ENCODE results near the gene PPP1R13L. TPM values are rescaled to one million over a fixed set of nuclear protein-coding genes. Genes with fewer than 3 reads are reported as not detected.
"Not testable (repeated sequence)": the region's sequence is repeated elsewhere in the genome, so short reads cannot be mapped to it uniquely, and the experiment has no call there.

The PPP1R13L gene
- total RNA-seq, 2 experiments from 2014 or later = 15.2 to 17.8 TPM

GRCh38 chr19:45407585-45407984 lies 2.7 kb upstream of the PPP1R13L start:
- not testable (repeated sequence) for ATAC-seq; H3K27ac Mint-ChIP-seq; DNase-seq; H3K9me3 Mint-ChIP-seq (ENCODE audit: low read depth)
- peaks cover 31% of the 10 kb centered on the region for H3K36me3 Mint-ChIP-seq (ENCODE audit: low read depth)
- H3K4me3 Mint-ChIP-seq = peak overlapping the region; percentile 95
- H3K4me1 Mint-ChIP-seq = peaks cover 34% of the 10 kb centered on the region
- CTCF ChIA-PET = interaction anchor here (0.7 to 2.0 kb wide), 5 partner anchors 69 to 454 kb away, joined by 3 to 10 read pairs (median 3); no protein-coding TSS in a partner anchor
- H3K27me3 Mint-ChIP-seq = peaks cover 21% of the 10 kb centered on the region
- POLR2A ChIA-PET = interaction anchor here (0.6 to 0.8 kb wide), 3 partner anchors 11 to 769 kb away, joined by 3 read pairs; no protein-coding TSS in a partner anchor
- intact Hi-C loops (cut with DNase I, micrococcal nuclease) = loop anchor here (1.0 to 10.0 kb wide), 5 partner anchors 16 to 453 kb away; partner anchors contain the start of genes CLPTM1 (in 1 of the 2), ERCC1 (in 1 of the 2) and PPP1R37 (in 1 of the 2)

DNA sequence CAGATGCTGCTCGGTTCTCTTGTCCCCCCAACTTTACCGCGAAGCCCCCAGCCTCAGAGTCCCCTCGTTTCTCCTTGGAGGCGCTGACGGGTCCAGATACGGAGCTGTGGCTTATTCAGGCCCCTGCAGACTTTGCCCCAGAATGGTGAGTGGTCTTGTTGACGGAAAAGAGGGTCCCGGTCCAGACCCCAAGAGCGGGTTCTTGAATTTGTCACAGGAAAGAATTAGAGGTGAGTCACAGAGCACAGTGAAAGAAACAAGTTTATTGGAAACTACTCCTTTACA lies 2.2 kb upstream of the PPP1R13L start:
- CTCF ChIA-PET = interaction anchor here (0.7 to 2.0 kb wide), 3 partner anchors 72 to 206 kb away, joined by 3 to 10 read pairs (median 6); no protein-coding TSS in a partner anchor
- H3K27ac Mint-ChIP-seq = peak overlapping the region; percentile 73
- H3K4me1 Mint-ChIP-seq = peaks cover 34% of the 10 kb centered on the region
- POLR2A ChIA-PET = no interaction called here
- DNase-seq (no peak), ATAC-seq (no peak)
- H3K9me3 Mint-ChIP-seq (ENCODE audit: low read depth) = no peaks in the 10 kb centered on the region
- peak overlapping the region; percentile 95 for H3K4me3 Mint-ChIP-seq
- H3K27me3 Mint-ChIP-seq = peaks cover 23% of the 10 kb centered on the region
- H3K36me3 Mint-ChIP-seq (ENCODE audit: low read depth) = peaks cover 29% of the 10 kb centered on the region
- intact Hi-C loops (cut with DNase I, micrococcal nuclease) = loop anchor here (1.0 to 10.0 kb wide), 5 partner anchors 16 to 452 kb away; partner anchors contain the start of genes CLPTM1 (in 1 of the 2), ERCC1 (in 1 of the 2) and PPP1R37 (in 1 of the 2)

DNA sequence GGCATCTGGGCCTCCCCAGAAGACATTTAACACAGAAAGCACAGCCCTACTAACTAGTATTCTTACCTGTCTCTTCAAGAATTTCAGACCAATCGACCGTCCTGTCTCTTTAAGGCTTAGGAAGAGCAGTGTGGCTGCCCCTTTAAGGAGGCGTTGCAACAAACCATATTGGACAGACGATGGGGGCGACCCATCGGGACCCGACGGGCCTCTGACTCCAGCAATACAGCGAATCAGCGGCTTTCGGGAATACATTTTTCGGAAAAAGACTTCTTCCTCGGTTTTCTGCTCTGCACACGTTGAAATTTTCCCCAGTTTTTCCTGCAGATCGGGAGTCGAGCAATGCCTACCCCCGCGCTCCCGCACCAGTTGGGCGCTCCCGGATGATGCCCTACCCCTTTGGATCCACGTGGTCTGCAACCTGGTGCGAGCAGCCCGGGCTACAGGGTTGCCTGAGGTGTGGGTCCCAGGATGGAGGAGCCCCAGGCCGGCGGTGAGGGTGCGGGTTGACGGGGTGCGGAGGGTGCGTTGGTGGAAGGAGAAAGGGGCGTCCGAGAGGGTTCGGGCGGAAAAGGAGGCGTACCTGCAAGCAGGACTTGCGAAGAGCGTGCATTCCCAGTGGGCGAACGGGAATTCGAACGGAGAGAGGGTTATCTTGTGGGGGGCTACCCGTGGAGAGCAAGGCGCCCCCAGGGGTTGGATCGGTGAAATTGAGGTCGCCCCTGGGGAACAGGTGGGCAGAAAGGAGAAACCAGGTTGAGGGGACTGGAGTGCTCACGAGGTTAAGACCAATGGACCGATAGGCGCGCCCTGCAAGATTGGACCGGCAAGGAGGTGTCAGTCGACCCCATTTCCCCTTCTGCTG lies 1.6 kb upstream of the PPP1R13L start, which contains the start of gene POLR1G:
Gene POLR1G (plus strand): TSS at position 419 of the 865 bp plus-strand sequence. CDS start 53 bp downstream, at position 472.
- peak; percentile 79 for ATAC-seq
- ChIA-PET POLR2A (interaction anchor here (0.7 kb wide), 1 partner anchor 73 kb away, joined by 4 read pairs; no protein-coding TSS in a partner anchor), CTCF (interaction anchor here (0.7 to 2.0 kb wide), 4 partner anchors 23 to 207 kb away, joined by 3 to 10 read pairs (median 4); no protein-coding TSS in a partner anchor)
- intact Hi-C loops (cut with DNase I, micrococcal nuclease) = loop anchor here (1.0 to 10.0 kb wide), 17 partner anchors 17 to 452 kb away; partner anchors contain the start of genes ERCC1 (in 2 of the 2), BLOC1S3 (in 1 of the 2), CLPTM1 (in 1 of the 2) and MARK4 (in 1 of the 2)
- H3K4me1 Mint-ChIP-seq = peaks cover 34% of the 10 kb centered on the region
- no peaks in the 10 kb centered on the region for H3K9me3 Mint-ChIP-seq (ENCODE audit: low read depth)
- H3K36me3 Mint-ChIP-seq (ENCODE audit: low read depth) = peaks cover 29% of the 10 kb centered on the region
- peaks cover 23% of the 10 kb centered on the region for H3K27me3 Mint-ChIP-seq
- DNase-seq = peak; percentile 88
- H3K4me3 Mint-ChIP-seq = peak within 1 kb of the TSS; percentile 95
- peak within 1 kb of the TSS; percentile 97 for H3K27ac Mint-ChIP-seq

GRCh38 chr19:45405435-45406225 lies 761 bp upstream of the PPP1R13L start:
- peaks cover 23% of the 10 kb centered on the region for H3K27me3 Mint-ChIP-seq
- ATAC-seq (peak; percentile 59), DNase-seq (peak; percentile 91)
- peak overlapping the region; percentile 97 for H3K27ac Mint-ChIP-seq
- intact Hi-C loops (cut with DNase I, micrococcal nuclease) = loop anchor here (1.0 to 10.0 kb wide), 23 partner anchors 18 to 515 kb away; partner anchors contain the start of genes BLOC1S3 (in 1 of the 2), CLPTM1 (in 1 of the 2), DMWD (in 1 of the 2) and ERCC1 (in 1 of the 2)
- H3K4me1 Mint-ChIP-seq = peaks cover 34% of the 10 kb centered on the region
- peaks cover 20% of the 10 kb centered on the region for H3K36me3 Mint-ChIP-seq (ENCODE audit: low read depth)
- ChIA-PET POLR2A (interaction anchor here (0.7 kb wide), 1 partner anchor 73 kb away, joined by 4 read pairs; no protein-coding TSS in a partner anchor), CTCF (interaction anchor here (0.5 to 2.1 kb wide), 3 partner anchors 10 to 73 kb away, joined by 3 to 11 read pairs (median 3); no protein-coding TSS in a partner anchor)
- H3K4me3 Mint-ChIP-seq = peak overlapping the region; percentile 95
- no peaks in the 10 kb centered on the region for H3K9me3 Mint-ChIP-seq (ENCODE audit: low read depth)

- Mint-ChIP-seq H3K36me3 (ENCODE audit: low read depth) (peaks cover 9% of the 10 kb centered on the region), H3K27ac (no peak overlapping the region), H3K27me3 (peaks cover 29% of the 10 kb centered on the region), H3K4me3 (peak overlapping the region; percentile 95), H3K9me3 (ENCODE audit: low read depth) (no peaks in the 10 kb centered on the region), H3K4me1 (peaks cover 33% of the 10 kb centered on the region)
- ChIA-PET CTCF (interaction anchor here (0.7 to 3.4 kb wide), 7 partner anchors 36 to 672 kb away, joined by 3 to 17 read pairs (median 3); partner anchors contain the start of gene TRAPPC6A), POLR2A (interaction anchor here (0.7 to 1.1 kb wide), 2 partner anchors 13 to 31 kb away, joined by 3 read pairs; no protein-coding TSS in a partner anchor)
- intact Hi-C loops (cut with DNase I, micrococcal nuclease) = loop anchor here in 1 of 2 experiments (1.0 to 10.0 kb wide), 2 partner anchors 74 to 241 kb away; no protein-coding TSS in a partner anchor
- DNase-seq (peak; percentile 87), ATAC-seq (peak; percentile 15)
These were observed 900 bp downstream of the PPP1R13L start for GRCh38 chr19:45403781-45404556.

- ATAC-seq (no peak), DNase-seq (no peak)
- Mint-ChIP-seq H3K27me3 (peaks cover 34% of the 10 kb centered on the region), H3K4me3 (no peak overlapping the region), H3K27ac (no peak overlapping the region), H3K4me1 (peaks cover 31% of the 10 kb centered on the region), H3K36me3 (ENCODE audit: low read depth) (peaks cover 3% of the 10 kb centered on the region), H3K9me3 (ENCODE audit: low read depth) (no peaks in the 10 kb centered on the region)
- ChIA-PET CTCF (interaction anchor here (1.0 to 3.4 kb wide), 7 partner anchors 9 to 155 kb away, joined by 3 to 17 read pairs (median 4); no protein-coding TSS in a partner anchor), POLR2A (no interaction called here)
- intact Hi-C loops (cut with DNase I, micrococcal nuclease) = loop anchor here in 1 of 2 experiments (10.0 kb wide), 1 partner anchor 242 kb away; no protein-coding TSS in a partner anchor
These were observed 1.6 kb downstream of the PPP1R13L start for GRCh38 chr19:45403272-45403671.

GRCh38 chr19:45402298-45403061 lies 2.4 kb downstream of the PPP1R13L start:
- ATAC-seq = no peak
- intact Hi-C loops (cut with DNase I, micrococcal nuclease) = loop anchor here in 1 of 2 experiments (10.0 kb wide), 1 partner anchor 242 kb away; no protein-coding TSS in a partner anchor
- peak; percentile 55 for DNase-seq

DNA sequence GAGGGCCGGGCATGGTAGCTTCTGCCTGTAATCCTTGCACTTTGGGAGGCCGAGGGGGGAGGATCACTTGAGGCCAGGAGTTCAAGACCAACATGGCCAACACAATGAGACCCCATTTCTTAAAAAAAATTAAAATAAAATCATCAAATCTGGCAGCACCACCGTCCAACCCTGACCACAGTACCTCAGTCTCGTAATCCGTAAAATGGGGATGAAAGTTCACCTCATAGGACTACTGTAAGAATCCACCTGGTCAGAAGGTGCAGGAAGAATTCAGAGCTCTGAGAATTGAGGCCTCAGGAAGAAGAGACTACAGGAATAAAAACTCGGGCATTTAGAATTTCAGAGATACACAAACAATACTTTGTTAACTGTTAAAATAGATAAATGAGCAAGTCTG lies 3.1 kb downstream of the PPP1R13L start:
- Mint-ChIP-seq H3K36me3 (ENCODE audit: low read depth) (peaks cover 2% of the 10 kb centered on the region), H3K4me3 (no peak overlapping the region), H3K9me3 (ENCODE audit: low read depth) (no peaks in the 10 kb centered on the region), H3K4me1 (peaks cover 24% of the 10 kb centered on the region), H3K27me3 (peaks cover 42% of the 10 kb centered on the region), H3K27ac (no peak overlapping the region)
- CTCF ChIA-PET = interaction anchor here (1.0 to 3.4 kb wide), 8 partner anchors 11 to 156 kb away, joined by 3 to 17 read pairs (median 8); no protein-coding TSS in a partner anchor
- intact Hi-C loops (cut with DNase I, micrococcal nuclease) = loop anchor here in 1 of 2 experiments (10.0 kb wide), 1 partner anchor 243 kb away; no protein-coding TSS in a partner anchor
- POLR2A ChIA-PET = interaction anchor here (0.7 kb wide), 2 partner anchors 75 to 240 kb away, joined by 3 read pairs; no protein-coding TSS in a partner anchor
- ATAC-seq (no peak), DNase-seq (no peak)

More at GRCh38 chr19:45402298-45403061, 2.4 kb downstream of the PPP1R13L start:
- no peak overlapping the region for H3K27ac Mint-ChIP-seq
- H3K4me1 Mint-ChIP-seq = peaks cover 23% of the 10 kb centered on the region
- ChIA-PET POLR2A (interaction anchor here (0.6 to 0.7 kb wide), 3 partner anchors 10 to 240 kb away, joined by 3 read pairs; no protein-coding TSS in a partner anchor), CTCF (interaction anchor here (0.5 to 3.4 kb wide), 13 partner anchors 8 to 280 kb away, joined by 3 to 17 read pairs (median 4); no protein-coding TSS in a partner anchor)
- peaks cover 2% of the 10 kb centered on the region for H3K36me3 Mint-ChIP-seq (ENCODE audit: low read depth)
- no peaks in the 10 kb centered on the region for H3K9me3 Mint-ChIP-seq (ENCODE audit: low read depth)
- peaks cover 37% of the 10 kb centered on the region for H3K27me3 Mint-ChIP-seq
- no peak overlapping the region for H3K4me3 Mint-ChIP-seq

DNA sequence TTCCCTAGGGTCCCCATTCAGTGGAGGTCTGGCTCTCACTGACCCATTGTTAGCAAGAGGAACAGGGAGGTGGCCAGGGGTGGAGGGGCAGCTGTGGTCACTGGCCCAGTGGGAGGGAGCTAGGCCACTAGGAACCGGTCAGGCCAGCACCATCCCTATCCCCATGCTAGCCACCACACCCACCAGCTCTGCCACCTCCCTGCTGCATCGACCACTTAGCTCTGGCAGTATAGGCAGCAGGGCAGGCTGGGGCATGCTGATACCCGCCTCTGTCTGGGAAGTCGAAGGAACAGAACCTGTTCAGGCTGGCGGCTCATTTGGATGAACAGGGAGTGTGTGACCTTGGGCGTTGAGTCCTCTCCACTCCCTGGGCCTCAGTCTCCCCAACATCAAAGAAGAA lies 4.7 kb downstream of the PPP1R13L start:
- Mint-ChIP-seq H3K9me3 (ENCODE audit: low read depth) (no peaks in the 10 kb centered on the region), H3K27me3 (peaks cover 50% of the 10 kb centered on the region), H3K4me1 (peaks cover 24% of the 10 kb centered on the region), H3K4me3 (no peak overlapping the region), H3K27ac (no peak overlapping the region), H3K36me3 (ENCODE audit: low read depth) (no peaks in the 10 kb centered on the region)
- intact Hi-C loops (cut with DNase I, micrococcal nuclease) = loop anchor here in 1 of 2 experiments (10.0 kb wide), 1 partner anchor 245 kb away; no protein-coding TSS in a partner anchor
- POLR2A ChIA-PET = interaction anchor here (0.6 kb wide), 1 partner anchor 85 kb away, joined by 3 read pairs; no protein-coding TSS in a partner anchor
- ATAC-seq (no peak), DNase-seq (no peak)
- CTCF ChIA-PET = interaction anchor here (2.3 kb wide), 1 partner anchor 85 kb away, joined by 6 read pairs; no protein-coding TSS in a partner anchor

Measured in activated CD4-positive, alpha-beta T cell treated with anti-CD3 and anti-CD28 coated beads for 36 hours (primary cell).